ENCODE measurements around the gene MS4A10. TPM values are rescaled to one million over a fixed set of nuclear protein-coding genes. Genes with fewer than 3 reads are reported as not detected.

MS4A10 gene
- total RNA-seq, 1 donor from 2014 or later: not detected

DNA sequence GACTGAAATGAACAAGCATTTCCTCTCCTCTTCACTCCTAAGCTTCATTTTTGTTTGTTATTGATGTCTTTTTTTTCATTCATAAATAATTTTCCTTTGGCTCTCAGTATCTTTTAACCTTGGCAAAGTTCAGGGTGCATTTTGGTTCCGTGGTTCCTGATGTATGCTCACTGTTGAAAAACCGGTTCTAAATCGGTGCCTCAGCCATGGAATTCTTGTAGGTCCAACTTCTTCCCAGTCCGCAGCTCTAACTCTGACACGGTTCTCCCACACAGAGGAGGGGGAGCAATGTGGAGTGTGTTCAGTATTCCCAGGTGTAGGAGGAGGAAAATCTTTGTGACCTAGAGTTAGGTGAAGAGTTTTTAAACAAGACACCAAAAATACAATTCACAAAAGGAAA is 41.0 kb upstream of the MS4A10 start:
- TF ChIP-seq, protein P1, sequence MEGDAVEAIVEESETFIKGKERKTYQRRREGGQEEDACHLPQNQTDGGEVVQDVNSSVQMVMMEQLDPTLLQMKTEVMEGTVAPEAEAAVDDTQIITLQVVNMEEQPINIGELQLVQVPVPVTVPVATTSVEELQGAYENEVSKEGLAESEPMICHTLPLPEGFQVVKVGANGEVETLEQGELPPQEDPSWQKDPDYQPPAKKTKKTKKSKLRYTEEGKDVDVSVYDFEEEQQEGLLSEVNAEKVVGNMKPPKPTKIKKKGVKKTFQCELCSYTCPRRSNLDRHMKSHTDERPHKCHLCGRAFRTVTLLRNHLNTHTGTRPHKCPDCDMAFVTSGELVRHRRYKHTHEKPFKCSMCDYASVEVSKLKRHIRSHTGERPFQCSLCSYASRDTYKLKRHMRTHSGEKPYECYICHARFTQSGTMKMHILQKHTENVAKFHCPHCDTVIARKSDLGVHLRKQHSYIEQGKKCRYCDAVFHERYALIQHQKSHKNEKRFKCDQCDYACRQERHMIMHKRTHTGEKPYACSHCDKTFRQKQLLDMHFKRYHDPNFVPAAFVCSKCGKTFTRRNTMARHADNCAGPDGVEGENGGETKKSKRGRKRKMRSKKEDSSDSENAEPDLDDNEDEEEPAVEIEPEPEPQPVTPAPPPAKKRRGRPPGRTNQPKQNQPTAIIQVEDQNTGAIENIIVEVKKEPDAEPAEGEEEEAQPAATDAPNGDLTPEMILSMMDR (IDR thresholded peaks at IDR 0.05; ENCODE audit: insufficient read depth, low read length, poor library complexity, severe bottlenecking): no peak
- H3K4me3 ChIP-seq (ENCODE audit: low read depth, low read length): no peak overlapping the region
- H3K36me3 ChIP-seq (ENCODE audit: control insufficient read depth, insufficient read depth, low read length): no peaks in the 10 kb centered on the region
- DNase-seq (ENCODE audit: low read depth): no peak
- H3K27me3 ChIP-seq (ENCODE audit: control insufficient read depth, insufficient read depth, low read length): no peaks in the 10 kb centered on the region

DNA sequence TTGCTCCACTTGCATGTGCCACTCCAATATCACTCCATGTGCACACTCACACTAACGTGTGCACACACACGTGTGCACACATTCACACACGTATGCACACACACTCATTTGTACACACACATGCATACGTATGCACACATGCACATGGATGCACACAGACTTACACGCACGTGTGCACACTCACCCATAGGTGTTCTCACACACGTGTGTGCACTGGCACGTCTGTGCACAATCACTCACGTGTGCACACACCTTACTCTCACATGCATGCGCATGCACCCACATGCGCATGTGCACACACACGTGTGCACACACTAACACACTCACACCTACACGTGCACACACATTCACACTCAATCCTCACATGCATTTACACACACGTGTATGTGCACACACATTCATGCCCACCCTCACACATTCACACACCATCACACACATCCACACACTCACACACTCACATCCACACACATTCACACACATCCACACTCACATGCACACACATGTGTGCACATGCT is 37.7 kb upstream of the MS4A10 start:
- H3K36me3 ChIP-seq (ENCODE audit: control insufficient read depth, insufficient read depth, low read length): no peaks in the 10 kb centered on the region
- TF ChIP-seq, protein P1 (IDR thresholded peaks at IDR 0.05; ENCODE audit: insufficient read depth, low read length, poor library complexity, severe bottlenecking): no peak

DNA sequence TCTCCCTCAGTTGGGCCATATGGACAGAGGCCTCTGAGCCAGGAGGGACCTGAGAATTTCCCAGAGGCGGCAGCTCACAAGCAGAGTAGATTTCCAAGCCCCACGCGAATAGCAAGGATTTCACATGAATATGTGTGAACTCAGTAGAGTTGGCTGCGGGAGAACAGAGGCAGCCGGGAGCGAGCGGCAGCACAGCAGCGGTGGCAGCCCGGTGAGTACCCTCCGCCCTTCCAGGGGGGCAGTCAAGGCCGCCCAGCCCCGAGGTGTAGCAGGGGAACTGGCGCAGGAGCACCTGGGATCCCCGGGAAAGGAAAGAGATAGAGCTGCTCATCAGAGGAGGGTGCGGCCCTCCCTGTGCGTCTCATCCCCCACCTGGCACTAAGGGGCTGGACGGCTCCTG is 36.9 kb upstream of the MS4A10 start:
- TF ChIP-seq, protein P1 (IDR thresholded peaks at IDR 0.05; ENCODE audit: insufficient read depth, low read length, poor library complexity, severe bottlenecking): no peak
- H3K36me3 ChIP-seq (ENCODE audit: control insufficient read depth, insufficient read depth, low read length): no peaks in the 10 kb centered on the region

More for the DNA sequence above, 37.7 kb upstream of the MS4A10 start:
- no peak for DNase-seq (ENCODE audit: low read depth)
- no peak overlapping the region for H3K4me3 ChIP-seq (ENCODE audit: low read depth, low read length)
- no peaks in the 10 kb centered on the region for H3K27me3 ChIP-seq (ENCODE audit: control insufficient read depth, insufficient read depth, low read length)

DNA sequence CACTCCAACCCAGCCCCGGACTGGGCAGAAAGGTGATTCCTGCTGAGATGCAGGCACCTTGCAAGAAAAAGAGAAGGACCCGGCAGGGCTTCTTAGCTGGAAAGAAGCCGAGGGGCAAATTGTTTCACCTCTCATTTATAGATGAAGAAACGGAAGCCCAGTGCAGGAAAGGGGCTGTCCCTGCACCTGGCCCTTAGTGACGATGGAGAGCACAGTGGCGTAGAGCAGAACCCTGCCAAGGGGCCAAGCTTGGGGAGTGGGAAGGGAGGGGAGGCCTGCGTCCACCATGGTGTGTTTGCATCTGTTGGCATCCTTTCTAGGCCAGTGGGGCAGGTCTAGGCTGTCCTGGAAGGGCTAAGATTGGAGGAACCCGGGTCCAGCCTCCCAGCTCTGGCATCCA is 36.3 kb upstream of the MS4A10 start:
- no peaks in the 10 kb centered on the region for H3K36me3 ChIP-seq (ENCODE audit: control insufficient read depth, insufficient read depth, low read length)
- TF ChIP-seq, protein P1 (IDR thresholded peaks at IDR 0.05; ENCODE audit: insufficient read depth, low read length, poor library complexity, severe bottlenecking): no peak
- no peak for DNase-seq (ENCODE audit: low read depth)
- H3K27me3 ChIP-seq (ENCODE audit: control insufficient read depth, insufficient read depth, low read length): no peaks in the 10 kb centered on the region
- H3K4me3 ChIP-seq (ENCODE audit: low read depth, low read length): no peak overlapping the region

More for the DNA sequence above, 36.9 kb upstream of the MS4A10 start:
- no peak overlapping the region for H3K4me3 ChIP-seq (ENCODE audit: low read depth, low read length)
- no peak for DNase-seq (ENCODE audit: low read depth)
- H3K27me3 ChIP-seq (ENCODE audit: control insufficient read depth, insufficient read depth, low read length): no peaks in the 10 kb centered on the region

DNA sequence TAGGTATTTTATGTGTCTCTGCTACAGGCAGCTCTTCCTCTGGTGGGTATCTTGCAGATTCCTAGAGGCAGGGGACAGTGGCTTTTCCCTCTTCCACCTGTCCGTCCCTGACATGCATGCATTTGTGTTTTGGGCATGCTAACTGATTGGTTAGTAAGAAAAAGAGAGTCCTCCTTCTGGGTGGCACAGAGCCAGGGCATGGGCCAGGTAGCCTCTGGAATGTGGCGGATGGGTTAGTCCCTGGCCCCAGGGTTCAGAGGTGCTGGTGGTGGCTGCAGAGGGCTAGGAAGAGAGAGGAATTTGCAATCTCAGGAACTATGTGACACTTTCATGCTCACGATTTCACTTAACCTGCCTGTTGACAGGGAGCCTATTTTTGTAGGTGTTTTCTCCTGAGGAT is 34.2 kb upstream of the MS4A10 start:
- no peaks in the 10 kb centered on the region for H3K27me3 ChIP-seq (ENCODE audit: control insufficient read depth, insufficient read depth, low read length)
- H3K36me3 ChIP-seq (ENCODE audit: control insufficient read depth, insufficient read depth, low read length): no peaks in the 10 kb centered on the region
- TF ChIP-seq, protein P1 (IDR thresholded peaks at IDR 0.05; ENCODE audit: insufficient read depth, low read length, poor library complexity, severe bottlenecking): no peak
- DNase-seq (ENCODE audit: low read depth): no peak
- no peak overlapping the region for H3K4me3 ChIP-seq (ENCODE audit: low read depth, low read length)

DNA sequence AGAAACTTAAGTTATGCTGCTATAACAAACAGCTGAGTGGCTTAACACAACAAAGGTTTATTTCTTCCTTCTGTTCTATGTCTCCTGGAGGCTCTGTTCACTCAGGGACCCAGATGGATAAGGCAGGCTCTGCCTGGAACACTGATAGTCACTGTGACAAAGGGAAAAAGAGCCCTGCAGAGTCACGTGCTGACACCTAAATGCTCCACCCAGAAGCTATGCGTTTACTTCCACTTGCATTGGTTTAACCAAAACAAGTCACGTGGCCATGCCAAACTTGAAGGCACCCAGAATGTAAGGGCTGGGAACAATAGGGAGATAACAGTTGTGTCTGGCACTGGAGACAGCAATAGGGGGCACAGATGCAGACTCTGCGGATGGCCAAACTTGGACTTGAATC is 31.8 kb upstream of the MS4A10 start:
- DNase-seq (ENCODE audit: low read depth): no peak
- no peaks in the 10 kb centered on the region for H3K36me3 ChIP-seq (ENCODE audit: control insufficient read depth, insufficient read depth, low read length)
- TF ChIP-seq, protein P1 (IDR thresholded peaks at IDR 0.05; ENCODE audit: insufficient read depth, low read length, poor library complexity, severe bottlenecking): no peak
- no peak overlapping the region for H3K4me3 ChIP-seq (ENCODE audit: low read depth, low read length)
- no peaks in the 10 kb centered on the region for H3K27me3 ChIP-seq (ENCODE audit: control insufficient read depth, insufficient read depth, low read length)
